K562 (cell line): ENCODE results near the gene RNASEH2A. TPM values are rescaled to one million over a fixed set of nuclear protein-coding genes. Genes with fewer than 3 reads are reported as not detected.

ENCODE experiments used
- BRD4 ChIP-seq: fragments of 200-600 bp; sonication (generic); IDR thresholded peaks from 2 replicates; pipeline ENCODE4 v1.6.1; 2017; ENCODE audit warnings: inconsistent platforms
- HNRNPLL ChIP-seq: fragments of 200-400 bp; formaldehyde crosslinking; IDR thresholded peaks from 2 replicates; pipeline ENCODE4 v1.6.1; 2017; ENCODE audit warnings: low read length, low read depth, mild to moderate bottlenecking; ENCODE audit not compliant: poor library complexity, severe bottlenecking
- KDM2B ChIP-seq: fragments of 250-450 bp; sonication (Bioruptor Pico); IDR thresholded peaks from 2 replicates; pipeline ENCODE4 v1.8.0; 2021; ENCODE audit warnings: mild to moderate bottlenecking, moderate library complexity
- MTF1 ChIP-seq: fragments of 250-450 bp; sonication (Bioruptor Pico); IDR thresholded peaks from 2 replicates; pipeline ENCODE4 v1.9.0; 2021; ENCODE audit warnings: moderate library complexity, mild to moderate bottlenecking, inconsistent platforms, borderline replicate concordance
- NFE2L1 ChIP-seq: fragments of 450-650 bp; IDR thresholded peaks from 2 replicates; pipeline ENCODE4 v1.6.1; 2016; ENCODE audit warnings: missing genetic modification characterization, low read depth, mild to moderate bottlenecking, missing compliant biosample characterization, moderate library complexity, borderline replicate concordance
- SMARCB1 ChIP-seq: IDR thresholded peaks from 2 replicates; pipeline ENCODE4 v1.6.1; 2011; ENCODE audit warnings: improper control_type of control experiment, low read depth; ENCODE audit not compliant: insufficient read length
- SP2 ChIP-seq: IDR thresholded peaks from 2 replicates; pipeline ENCODE4 v1.6.1; 2011; ENCODE audit warnings: mild to moderate bottlenecking, low read depth, low read length, moderate library complexity; ENCODE audit not compliant: poor library complexity, severe bottlenecking; ENCODE audit errors: extremely low read depth
- SRF ChIP-seq, 2 experiments: fragments of 250-450, 450-650 bp in 1 of 2; sonication (Bioruptor Pico) in 1 of 2; sonication (generic) in 1 of 2; formaldehyde crosslinking; IDR thresholded peaks; 2 replicates each; pipeline versions ENCODE4 v1.5.0 to v1.5.1; 2020 to 2022; ENCODE audit warnings: mild to moderate bottlenecking in 1 of 2, missing genetic modification reagents in 1 of 2
- XRCC5 ChIP-seq: fragments of 200-400 bp; formaldehyde crosslinking; IDR thresholded peaks from 2 replicates; pipeline ENCODE4 v1.6.1; 2017; ENCODE audit warnings: low read depth, mild to moderate bottlenecking, low read length
- ZNF586 ChIP-seq: fragments of 450-650 bp; formaldehyde crosslinking; conservative IDR thresholded peaks from 2 replicates; pipeline ENCODE4 v1.4.0; 2020; ENCODE audit warnings: mild to moderate bottlenecking, moderate library complexity
- ZNF76 ChIP-seq: fragments of 250-450 bp; sonication (Bioruptor Pico); IDR thresholded peaks from 2 replicates; pipeline ENCODE4 v1.4.0; 2020; ENCODE audit warnings: mild to moderate bottlenecking, moderate library complexity, borderline replicate concordance
- polyA plus RNA-seq, 8 experiments: library from polyadenylated mRNA; depleted of rRNA in 4 of 8; stranded (reverse) in 5 of 8; unstranded in 3 of 8; fragments of >200 nt; fragmentation: Nextera tagmentation in 2 of 8; fragmentation: Illumina TruSeq in 1 of 8; extraction: Ambion mirVana in 2 of 8; extraction: Trizol in 1 of 8; gene quantifications; 2 replicates each; pipeline versions ENCODE4 v1.2.1 to v1.2.3, GENCODE V29; 2011 to 2014; ENCODE audit warnings: inconsistent platforms in 1 of 8, missing spikeins in 1 of 8
- total RNA-seq, 7 experiments: library from RNA; depleted of rRNA in 6 of 7; stranded (reverse); fragments of >200 nt in 6 of 7; fragmentation: Illumina TruSeq in 2 of 7; extraction: Trizol in 2 of 7; gene quantifications; 2 replicates each; pipeline versions ENCODE4 v1.2.1 to v1.2.3, GENCODE V29; 2011 to 2021; ENCODE audit warnings: low replicate concordance in 1 of 7
- TF ChIP-seq, protein P1 (sequence below), 2 experiments: fragments of 450-650 bp in 1 of 2; sonication (generic) in 1 of 2; formaldehyde crosslinking in 1 of 2; IDR thresholded peaks; 2 replicates each; pipeline versions ENCODE4 v1.7.1 to v1.9.0; 2016 to 2022; ENCODE audit warnings: inconsistent platforms in 1 of 2, mild to moderate bottlenecking in 1 of 2, missing genetic modification reagents in 1 of 2
- TF ChIP-seq, protein P2 (sequence below): fragments of 250-450 bp; sonication (Bioruptor Pico); IDR thresholded peaks from 2 replicates; pipeline ENCODE4 v1.5.0; 2021
- TF ChIP-seq, protein P3 (sequence below): fragments of 450-650 bp; conservative IDR thresholded peaks from 2 replicates; pipeline ENCODE4 v1.6.1; 2016; ENCODE audit warnings: missing genetic modification characterization, low read depth, mild to moderate bottlenecking, missing compliant biosample characterization, moderate library complexity
- TF ChIP-seq, protein P4 (sequence below): fragments of 250-450 bp; sonication (Bioruptor Pico); IDR thresholded peaks from 2 replicates; pipeline ENCODE4 v1.8.0; 2021; ENCODE audit warnings: mild to moderate bottlenecking, moderate library complexity

Gene RNASEH2A
- total and polyA plus RNA-seq, 9 of the 15 experiments (the other 6 are each of a cell fraction or from before 2014, with no cell fraction given), result 22.3 to 78.0 (median 61.7) TPM

DNA sequence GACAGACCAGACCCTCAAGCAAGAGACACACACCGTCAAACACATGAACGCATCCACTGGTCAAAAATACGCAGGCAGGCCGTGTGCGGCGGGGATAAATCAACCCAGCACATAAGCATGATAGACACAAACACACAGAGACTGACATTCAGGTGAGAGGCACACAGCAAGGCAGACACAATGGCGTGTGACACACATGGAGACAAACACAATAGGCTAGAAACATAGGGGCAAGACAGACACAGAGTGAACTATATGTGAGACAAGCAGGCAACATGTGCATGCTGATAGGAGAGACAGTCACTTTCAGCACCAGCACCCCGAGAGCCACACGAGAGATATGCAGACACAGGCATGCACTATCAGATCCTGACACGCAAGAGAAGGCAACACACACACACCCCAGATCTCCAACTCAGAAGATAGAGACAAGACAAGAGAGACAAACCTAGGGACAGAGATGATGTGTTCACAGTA, 22.0 kb upstream of the RNASEH2A start (continued):
- TF ChIP-seq, protein P1, sequence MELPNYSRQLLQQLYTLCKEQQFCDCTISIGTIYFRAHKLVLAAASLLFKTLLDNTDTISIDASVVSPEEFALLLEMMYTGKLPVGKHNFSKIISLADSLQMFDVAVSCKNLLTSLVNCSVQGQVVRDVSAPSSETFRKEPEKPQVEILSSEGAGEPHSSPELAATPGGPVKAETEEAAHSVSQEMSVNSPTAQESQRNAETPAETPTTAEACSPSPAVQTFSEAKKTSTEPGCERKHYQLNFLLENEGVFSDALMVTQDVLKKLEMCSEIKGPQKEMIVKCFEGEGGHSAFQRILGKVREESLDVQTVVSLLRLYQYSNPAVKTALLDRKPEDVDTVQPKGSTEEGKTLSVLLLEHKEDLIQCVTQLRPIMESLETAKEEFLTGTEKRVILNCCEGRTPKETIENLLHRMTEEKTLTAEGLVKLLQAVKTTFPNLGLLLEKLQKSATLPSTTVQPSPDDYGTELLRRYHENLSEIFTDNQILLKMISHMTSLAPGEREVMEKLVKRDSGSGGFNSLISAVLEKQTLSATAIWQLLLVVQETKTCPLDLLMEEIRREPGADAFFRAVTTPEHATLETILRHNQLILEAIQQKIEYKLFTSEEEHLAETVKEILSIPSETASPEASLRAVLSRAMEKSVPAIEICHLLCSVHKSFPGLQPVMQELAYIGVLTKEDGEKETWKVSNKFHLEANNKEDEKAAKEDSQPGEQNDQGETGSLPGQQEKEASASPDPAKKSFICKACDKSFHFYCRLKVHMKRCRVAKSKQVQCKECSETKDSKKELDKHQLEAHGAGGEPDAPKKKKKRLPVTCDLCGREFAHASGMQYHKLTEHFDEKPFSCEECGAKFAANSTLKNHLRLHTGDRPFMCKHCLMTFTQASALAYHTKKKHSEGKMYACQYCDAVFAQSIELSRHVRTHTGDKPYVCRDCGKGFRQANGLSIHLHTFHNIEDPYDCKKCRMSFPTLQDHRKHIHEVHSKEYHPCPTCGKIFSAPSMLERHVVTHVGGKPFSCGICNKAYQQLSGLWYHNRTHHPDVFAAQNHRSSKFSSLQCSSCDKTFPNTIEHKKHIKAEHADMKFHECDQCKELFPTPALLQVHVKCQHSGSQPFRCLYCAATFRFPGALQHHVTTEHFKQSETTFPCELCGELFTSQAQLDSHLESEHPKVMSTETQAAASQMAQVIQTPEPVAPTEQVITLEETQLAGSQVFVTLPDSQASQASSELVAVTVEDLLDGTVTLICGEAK (IDR thresholded peaks at IDR 0.05), result peak; percentile 51
- TF ChIP-seq, protein P1 (CRISPR knock-in tag; IDR thresholded peaks at IDR 0.05), result no peak
- TF ChIP-seq, protein P2, sequence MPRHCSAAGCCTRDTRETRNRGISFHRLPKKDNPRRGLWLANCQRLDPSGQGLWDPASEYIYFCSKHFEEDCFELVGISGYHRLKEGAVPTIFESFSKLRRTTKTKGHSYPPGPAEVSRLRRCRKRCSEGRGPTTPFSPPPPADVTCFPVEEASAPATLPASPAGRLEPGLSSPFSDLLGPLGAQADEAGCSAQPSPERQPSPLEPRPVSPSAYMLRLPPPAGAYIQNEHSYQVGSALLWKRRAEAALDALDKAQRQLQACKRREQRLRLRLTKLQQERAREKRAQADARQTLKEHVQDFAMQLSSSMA, result no peak
- no peak for TF ChIP-seq HNRNPLL
- no peak for TF ChIP-seq ZNF76 (CRISPR knock-in tag)
- no peak for TF ChIP-seq SRF (CRISPR knock-in tag; IDR thresholded peaks at IDR 0.05)
- no peak for TF ChIP-seq MTF1
- no peak for TF ChIP-seq XRCC5
- TF ChIP-seq NFE2L1, result no peak
- TF ChIP-seq, protein P3, sequence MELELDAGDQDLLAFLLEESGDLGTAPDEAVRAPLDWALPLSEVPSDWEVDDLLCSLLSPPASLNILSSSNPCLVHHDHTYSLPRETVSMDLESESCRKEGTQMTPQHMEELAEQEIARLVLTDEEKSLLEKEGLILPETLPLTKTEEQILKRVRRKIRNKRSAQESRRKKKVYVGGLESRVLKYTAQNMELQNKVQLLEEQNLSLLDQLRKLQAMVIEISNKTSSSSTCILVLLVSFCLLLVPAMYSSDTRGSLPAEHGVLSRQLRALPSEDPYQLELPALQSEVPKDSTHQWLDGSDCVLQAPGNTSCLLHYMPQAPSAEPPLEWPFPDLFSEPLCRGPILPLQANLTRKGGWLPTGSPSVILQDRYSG (tag), result no peak
- TF ChIP-seq SP2, result no peak
- no peak for TF ChIP-seq ZNF586 (CRISPR knock-in tag)
- TF ChIP-seq BRD4, result no peak
- TF ChIP-seq KDM2B, result no peak
- TF ChIP-seq, protein P4, sequence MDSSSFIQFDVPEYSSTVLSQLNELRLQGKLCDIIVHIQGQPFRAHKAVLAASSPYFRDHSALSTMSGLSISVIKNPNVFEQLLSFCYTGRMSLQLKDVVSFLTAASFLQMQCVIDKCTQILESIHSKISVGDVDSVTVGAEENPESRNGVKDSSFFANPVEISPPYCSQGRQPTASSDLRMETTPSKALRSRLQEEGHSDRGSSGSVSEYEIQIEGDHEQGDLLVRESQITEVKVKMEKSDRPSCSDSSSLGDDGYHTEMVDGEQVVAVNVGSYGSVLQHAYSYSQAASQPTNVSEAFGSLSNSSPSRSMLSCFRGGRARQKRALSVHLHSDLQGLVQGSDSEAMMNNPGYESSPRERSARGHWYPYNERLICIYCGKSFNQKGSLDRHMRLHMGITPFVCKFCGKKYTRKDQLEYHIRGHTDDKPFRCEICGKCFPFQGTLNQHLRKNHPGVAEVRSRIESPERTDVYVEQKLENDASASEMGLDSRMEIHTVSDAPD (CRISPR knock-in tag), result no peak
- no peak for TF ChIP-seq SMARCB1
